Measurements from ENCODE around the gene SEC11A. TPM values are rescaled to one million over a fixed set of nuclear protein-coding genes. Genes with fewer than 3 reads are reported as not detected.
A peak's percentile ranks its signal among the peaks of the same experiment; 100 is the strongest.

Gene SEC11A
- total and polyA plus RNA-seq, 2 donors (not counting 1 experiment from before 2014, with no cell fraction given): 23.1 to 78.0 TPM

DNA sequence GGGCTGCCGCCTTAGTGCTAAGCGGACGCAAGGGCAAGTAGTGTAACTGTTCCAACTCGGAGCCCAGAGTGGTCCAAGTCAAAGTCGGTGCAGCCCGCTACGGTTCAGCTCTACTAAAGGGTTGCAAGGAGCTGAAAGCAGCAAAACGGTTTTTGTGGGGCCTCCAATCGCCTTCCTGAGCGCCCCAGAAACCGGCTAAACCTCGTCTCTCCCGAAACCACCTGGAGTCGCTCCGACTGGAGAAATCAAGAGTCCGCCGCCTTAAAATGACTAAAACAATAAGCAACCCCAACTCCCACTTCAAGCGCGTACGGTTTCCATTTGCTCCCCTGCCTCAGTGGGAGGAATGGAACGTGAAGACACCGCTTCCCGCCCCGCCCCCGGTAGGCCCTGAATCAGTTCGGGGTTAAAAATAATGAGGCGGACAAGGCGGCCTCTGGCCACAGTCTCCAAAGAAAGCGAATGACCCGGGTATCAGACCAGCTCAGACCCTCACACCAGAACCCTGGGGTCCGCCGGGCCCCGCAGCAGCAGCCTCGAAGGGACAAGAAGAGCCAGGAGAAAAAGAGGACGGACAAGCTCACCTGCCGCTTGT lies 401 bp downstream of the SEC11A start:
- Mint-ChIP-seq H3K27ac (peak overlapping the region; percentile 94), H3K9me3 (ENCODE audit: insufficient read depth) (no peaks in the 10 kb centered on the region), H3K4me1 (peaks cover 41% of the 10 kb centered on the region), H3K4me3 (peak overlapping the region; percentile 93), H3K27me3 (no peaks in the 10 kb centered on the region)
- H3K27ac ChIP-seq (ENCODE audit: low read length in 2 of 2): peak overlapping the region; percentile 82 to 92
- TF ChIP-seq CTCF (IDR thresholded peaks at IDR 0.05): no peak
- no peak for TF ChIP-seq EZH2 (IDR thresholded peaks at IDR 0.05; ENCODE audit: borderline replicate concordance, insufficient read depth, low read depth, low read length, poor library complexity, severe bottlenecking)
- H2AFZ ChIP-seq (ENCODE audit: insufficient read depth, low read depth, low read length, poor library complexity, severe bottlenecking): peak overlapping the region; percentile 94
- H3K27me3 ChIP-seq (replicated peaks in 1 of 4; ENCODE audit: control extremely low read depth in 1 of 4, control insufficient read depth in 3 of 4, insufficient read depth in 4 of 4, low read length in 3 of 4): no peaks in the 10 kb centered on the region
- 1% methylated on average over 36 of the region's 36 CpGs for WGBS (ENCODE audit: insufficient coverage)
- peak overlapping the region; percentile 70 to 99 (median 87) for H3K4me3 ChIP-seq (ENCODE audit: control extremely low read depth in 1 of 5, extremely low read depth in 1 of 5, insufficient read depth in 1 of 5, low read depth in 2 of 5, low read length in 4 of 5)
- peak overlapping the region; percentile 95 for H3K9ac ChIP-seq (ENCODE audit: low read length)
- ATAC-seq (ENCODE audit: low read depth): no peak
- H3K36me3 ChIP-seq (replicated peaks in 1 of 2; ENCODE audit: control extremely low read depth in 1 of 2, control insufficient read depth in 1 of 2, extremely low read depth in 1 of 2, insufficient read depth in 2 of 2, low read length in 1 of 2): peaks cover 0 to 11% of the 10 kb centered on the region in 2 experiments
- no peaks in the 10 kb centered on the region for H3K9me3 ChIP-seq (ENCODE audit: control extremely low read depth in 1 of 3, control insufficient read depth in 2 of 3, insufficient read depth in 1 of 3, low read length in 2 of 3)
- ChIA-PET POLR2A (interaction anchor here (0.6 to 3.7 kb wide), 10 partner anchors 10 to 84 kb away, joined by 3 to 49 read pairs (median 4); partner anchors contain the start of genes WDR73 and ZNF592), CTCF (interaction anchor here (1.2 to 3.9 kb wide), 8 partner anchors 19 to 273 kb away, joined by 3 to 33 read pairs (median 10); partner anchors contain the start of genes NMB, WDR73 and ZNF592)
- H3K79me2 ChIP-seq (ENCODE audit: control insufficient read depth, insufficient read depth, low read length): peaks cover 67% of the 10 kb centered on the region
- H3K4me1 ChIP-seq (ENCODE audit: control insufficient read depth in 2 of 2, insufficient read depth in 2 of 2, low read length in 2 of 2): peaks cover 24 to 33% of the 10 kb centered on the region in 2 donors
- DNase-seq: no peak
- H4K20me1 ChIP-seq (ENCODE audit: control insufficient read depth, insufficient read depth, low read length, poor library complexity, severe bottlenecking): peaks cover 39% of the 10 kb centered on the region
- peak overlapping the region; percentile 89 for H3K4me2 ChIP-seq (replicated peaks; ENCODE audit: low read depth, low read length, poor library complexity, severe bottlenecking)
- intact Hi-C loops (cut with micrococcal nuclease): loop anchor here (1.0 to 5.0 kb wide), 7 partner anchors 20 to 267 kb away; partner anchors contain the start of genes NMB, PDE8A, WDR73 and ZNF592

- CTCF ChIA-PET: interaction anchor here (0.8 to 3.9 kb wide), 6 partner anchors 20 to 118 kb away, joined by 3 to 20 read pairs (median 5); partner anchors contain the start of genes NMB and WDR73
- Mint-ChIP-seq H3K27ac (peak overlapping the region; percentile 94), H3K27me3 (no peaks in the 10 kb centered on the region), H3K9me3 (ENCODE audit: insufficient read depth) (no peaks in the 10 kb centered on the region), H3K4me1 (peaks cover 40% of the 10 kb centered on the region), H3K4me3 (peak overlapping the region; percentile 93)
- Histone ChIP-seq H4K20me1 (ENCODE audit: control insufficient read depth, insufficient read depth, low read length, poor library complexity, severe bottlenecking) (peaks cover 41% of the 10 kb centered on the region), H3K27me3 (replicated peaks in 1 of 4; ENCODE audit: control extremely low read depth in 1 of 4, control insufficient read depth in 3 of 4, insufficient read depth in 4 of 4, low read length in 3 of 4) (no peaks in the 10 kb centered on the region), H2AFZ (ENCODE audit: insufficient read depth, low read depth, low read length, poor library complexity, severe bottlenecking) (no peak overlapping the region), H3K79me2 (ENCODE audit: control insufficient read depth, insufficient read depth, low read length) (peaks cover 74% of the 10 kb centered on the region), H3K4me2 (replicated peaks; ENCODE audit: low read depth, low read length, poor library complexity, severe bottlenecking) (peak overlapping the region; percentile 89), H3K36me3 (replicated peaks in 1 of 2; ENCODE audit: control extremely low read depth in 1 of 2, control insufficient read depth in 1 of 2, extremely low read depth in 1 of 2, insufficient read depth in 2 of 2, low read length in 1 of 2) (peaks cover 0 to 11% of the 10 kb centered on the region in 2 experiments), H3K27ac (ENCODE audit: low read length in 2 of 2) (peak overlapping the region in 1 of 2 donors; percentile 92), H3K9ac (ENCODE audit: low read length) (peak overlapping the region; percentile 95), H3K9me3 (ENCODE audit: control extremely low read depth in 1 of 3, control insufficient read depth in 2 of 3, insufficient read depth in 1 of 3, low read length in 2 of 3) (no peaks in the 10 kb centered on the region), H3K4me1 (ENCODE audit: control insufficient read depth in 2 of 2, insufficient read depth in 2 of 2, low read length in 2 of 2) (peaks cover 24 to 28% of the 10 kb centered on the region in 2 donors), H3K4me3 (ENCODE audit: control extremely low read depth in 1 of 5, extremely low read depth in 1 of 5, insufficient read depth in 1 of 5, low read depth in 2 of 5, low read length in 4 of 5) (peak overlapping the region; percentile 70 to 99 (median 87))
- POLR2A ChIA-PET: interaction anchor here (0.5 to 3.7 kb wide), 3 partner anchors 20 to 34 kb away, joined by 3 to 49 read pairs (median 48); partner anchors contain the start of gene ZNF592
- ATAC-seq (ENCODE audit: low read depth) (no peak), DNase-seq (no peak)
- intact Hi-C loops (cut with micrococcal nuclease): loop anchor here (5.0 kb wide), 1 partner anchor 267 kb away; the partner anchor contains the start of gene PDE8A
- no CpG with 5 or more reads among the region's 3 CpGs for WGBS (ENCODE audit: insufficient coverage)
- no peak for TF ChIP-seq CTCF (IDR thresholded peaks at IDR 0.05)
Measured at GRCh38 chr15:84714821-84715220, 1.1 kb downstream of the SEC11A start.
